ENCODE measurements around the gene DGKI.

Gene DGKI

GRCh38 chr7:137642031-137642430 lies 204.7 kb downstream of the DGKI start:
- no peak for DNase-seq (ENCODE audit: low read depth, low spot score)

GRCh38 chr7:137636376-137636775 lies 210.4 kb downstream of the DGKI start:
- DNase-seq (ENCODE audit: low read depth, low spot score), result no peak
- no peak overlapping the region for H3K4me3 ChIP-seq (ENCODE audit: low read length)

More at GRCh38 chr7:137642031-137642430, 204.7 kb downstream of the DGKI start:
- H3K4me3 ChIP-seq (ENCODE audit: low read length), result no peak overlapping the region

GRCh38 chr7:137635874-137636273 lies 210.9 kb downstream of the DGKI start:
- DNase-seq (ENCODE audit: low read depth, low spot score), result no peak
- H3K4me3 ChIP-seq (ENCODE audit: low read length), result no peak overlapping the region

DNA sequence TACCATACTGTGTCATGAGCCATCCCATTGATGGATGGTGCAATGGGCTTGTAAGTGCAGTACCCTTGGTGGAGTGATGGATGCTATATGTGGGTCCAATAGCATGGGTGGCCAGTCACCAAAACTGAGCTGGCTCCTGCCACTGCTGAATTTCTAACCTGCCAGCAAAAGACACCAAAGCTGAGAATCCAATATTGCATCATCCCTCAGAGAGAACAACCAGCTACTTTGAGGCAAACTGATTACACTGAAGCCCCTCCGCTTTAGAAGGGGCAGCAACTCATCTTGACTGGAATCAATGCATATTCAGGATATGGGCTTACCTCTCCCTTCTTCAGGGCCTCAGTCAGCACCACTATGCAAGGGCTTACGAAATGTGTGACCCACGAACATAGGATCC lies 211.6 kb downstream of the DGKI start:
- H3K4me3 ChIP-seq (ENCODE audit: low read length), result no peak overlapping the region
- DNase-seq (ENCODE audit: low read depth, low spot score), result no peak

- DNase-seq (ENCODE audit: low read depth, low spot score), result no peak
- no peak overlapping the region for H3K4me3 ChIP-seq (ENCODE audit: low read length)
These were observed 212.4 kb downstream of the DGKI start for GRCh38 chr7:137634356-137634755.

GRCh38 chr7:137633133-137633532 lies 213.6 kb downstream of the DGKI start:
- DNase-seq (ENCODE audit: low read depth, low spot score), result no peak
- no peak overlapping the region for H3K4me3 ChIP-seq (ENCODE audit: low read length)

DNA sequence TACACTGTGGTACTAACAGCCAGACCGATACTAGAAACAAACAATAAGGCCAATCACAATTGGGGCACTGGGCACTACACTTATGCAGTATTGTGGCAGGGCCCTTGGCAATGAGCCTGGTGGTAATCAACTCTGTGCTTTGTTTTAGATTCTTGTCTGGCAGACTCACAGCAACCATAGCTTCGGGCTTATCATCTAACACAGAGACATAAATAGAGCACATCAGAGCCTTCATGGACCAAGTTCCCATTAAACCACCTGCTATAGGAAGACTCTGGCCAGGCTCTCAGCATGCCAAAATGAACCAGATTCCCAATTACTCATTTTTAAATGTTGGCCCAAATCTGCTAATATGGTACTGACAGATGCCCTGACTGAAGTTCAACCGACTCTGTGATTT lies 218.6 kb downstream of the DGKI start:
- no peak overlapping the region for H3K4me3 ChIP-seq (ENCODE audit: low read length)
- DNase-seq (ENCODE audit: low read depth, low spot score), result no peak

DNA sequence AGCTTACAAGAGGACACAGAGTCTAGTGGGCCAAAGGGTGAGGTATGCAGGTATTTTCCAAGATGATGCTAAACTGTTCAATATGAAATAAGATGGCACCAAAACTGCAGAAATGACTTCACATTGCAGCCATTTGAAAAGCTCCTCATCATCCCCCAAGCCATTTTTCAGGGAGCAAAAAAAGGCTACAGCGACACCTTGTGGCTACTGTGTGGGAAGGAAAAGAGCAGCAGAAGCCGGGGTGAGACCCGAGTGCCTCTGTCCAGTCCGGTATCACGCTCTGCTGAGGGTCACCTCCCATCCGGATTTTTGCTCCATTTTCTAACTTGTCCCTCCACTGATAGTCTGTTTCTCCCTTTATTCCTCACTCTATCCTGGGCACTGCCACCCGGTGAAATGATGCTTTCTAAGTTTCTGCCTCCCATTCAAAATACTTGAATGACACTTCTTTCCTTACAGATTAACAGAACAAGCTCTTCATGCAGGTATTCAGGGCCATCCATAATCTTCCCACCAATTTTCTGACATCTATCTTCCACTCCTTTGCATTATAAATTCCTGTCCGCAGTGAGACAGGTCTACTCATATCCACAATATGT lies 220.2 kb downstream of the DGKI start:
- H3K4me3 ChIP-seq (ENCODE audit: low read length), result no peak overlapping the region
- DNase-seq (ENCODE audit: low read depth, low spot score), result peak; percentile 24

- DNase-seq (ENCODE audit: low read depth, low spot score), result no peak
- no peak overlapping the region for H3K4me3 ChIP-seq (ENCODE audit: low read length)
These were observed 221.6 kb downstream of the DGKI start for GRCh38 chr7:137625197-137625596.

DNA sequence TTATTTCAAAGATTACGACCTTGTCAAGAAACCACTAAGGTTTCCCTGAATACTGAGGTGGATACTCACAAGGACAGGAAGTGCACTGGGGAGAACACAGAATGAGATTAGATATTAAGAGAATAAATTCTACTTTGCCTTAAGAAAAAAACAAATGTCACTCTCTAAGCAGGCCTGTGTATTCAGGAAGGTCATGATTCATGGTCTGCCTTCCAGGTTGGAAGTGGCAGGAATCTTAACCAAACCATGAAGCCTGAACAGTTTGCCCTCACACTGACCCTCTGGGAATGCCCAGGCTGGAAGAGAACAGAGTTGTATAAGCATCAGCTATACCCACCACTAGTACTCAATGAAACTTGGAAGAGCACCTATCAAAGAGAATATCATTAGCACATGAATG lies 227.6 kb downstream of the DGKI start:
- no peak overlapping the region for H3K4me3 ChIP-seq (ENCODE audit: low read length)
- DNase-seq (ENCODE audit: low read depth, low spot score), result no peak

- no peak for DNase-seq (ENCODE audit: low read depth, low spot score)
- no peak overlapping the region for H3K4me3 ChIP-seq (ENCODE audit: low read length)
These were observed 228.0 kb downstream of the DGKI start for GRCh38 chr7:137618748-137619147.

GRCh38 chr7:137613006-137613525 lies 233.7 kb downstream of the DGKI start:
- H3K4me3 ChIP-seq (ENCODE audit: low read length), result no peak overlapping the region

DNA sequence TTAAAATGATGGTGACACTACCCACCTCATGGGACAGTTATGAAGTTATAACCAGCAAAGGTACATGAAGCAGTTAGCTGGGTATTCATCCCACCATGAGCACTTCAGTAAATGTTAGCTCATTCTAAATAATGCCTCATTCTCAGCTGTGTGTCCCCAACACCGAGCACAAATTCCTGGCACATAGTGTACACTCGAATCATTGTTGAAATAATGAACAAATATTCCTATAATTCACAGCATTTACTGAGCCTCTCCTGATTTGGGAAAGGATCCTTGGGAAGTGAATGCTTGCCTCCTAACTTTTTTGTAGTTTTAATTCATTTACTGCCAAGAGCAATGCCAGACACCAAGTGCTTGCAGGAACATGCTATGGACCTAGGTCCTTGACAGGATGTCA lies 235.2 kb downstream of the DGKI start:
- H3K4me3 ChIP-seq (ENCODE audit: low read length), result no peak overlapping the region
- no peak for DNase-seq (ENCODE audit: low read depth, low spot score)

More at GRCh38 chr7:137613006-137613525, 233.7 kb downstream of the DGKI start:
- DNase-seq (ENCODE audit: low read depth, low spot score), result no peak

DNA sequence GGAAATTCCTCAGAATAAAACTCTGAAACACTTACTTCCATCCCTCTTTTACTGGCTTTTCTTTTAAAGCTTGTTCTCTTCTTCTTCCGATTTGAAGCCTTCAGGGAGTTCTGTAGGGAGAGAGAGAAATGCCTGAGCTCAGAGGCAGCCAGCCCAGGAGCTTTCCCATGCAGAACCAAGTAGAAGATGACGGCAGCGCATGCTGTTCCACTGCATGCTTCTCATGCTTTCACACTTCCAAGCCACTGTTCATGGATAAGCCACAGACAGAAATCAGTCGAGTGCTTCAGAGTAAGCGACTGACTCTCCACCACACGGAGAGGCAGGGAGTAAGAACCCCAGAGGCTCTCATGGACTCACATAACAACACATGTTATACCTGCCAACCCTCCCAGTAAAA lies 237.3 kb downstream of the DGKI start:
- no peak overlapping the region for H3K4me3 ChIP-seq (ENCODE audit: low read length)
- DNase-seq (ENCODE audit: low read depth, low spot score), result no peak

GRCh38 chr7:137606061-137606674 lies 240.6 kb downstream of the DGKI start:
- peak; percentile 45 for DNase-seq (ENCODE audit: low read depth, low spot score)
- no peak overlapping the region for H3K4me3 ChIP-seq (ENCODE audit: low read length)

DNA sequence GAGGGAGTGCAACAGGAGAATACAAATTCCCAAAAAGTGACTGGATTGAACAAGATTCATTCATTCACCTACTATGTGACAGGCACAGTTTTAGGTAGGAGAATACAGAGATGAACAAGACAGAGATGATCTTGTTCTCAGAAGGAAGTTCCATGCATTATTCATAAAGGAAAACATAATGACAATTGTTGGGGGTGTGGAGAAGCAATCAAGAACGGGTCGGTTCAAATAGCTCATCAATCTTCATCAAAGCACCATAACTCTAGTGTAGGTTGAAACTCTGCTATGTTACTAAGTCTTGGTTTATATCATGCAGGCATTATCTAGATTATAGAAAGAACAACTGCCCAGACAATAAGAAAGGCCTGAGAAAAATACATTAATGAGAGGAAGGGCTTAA lies 243.7 kb downstream of the DGKI start:
- no peak for DNase-seq (ENCODE audit: low read depth, low spot score)
- no peak overlapping the region for H3K4me3 ChIP-seq (ENCODE audit: low read length)

GRCh38 chr7:137601642-137602041 lies 245.1 kb downstream of the DGKI start:
- DNase-seq (ENCODE audit: low read depth, low spot score), result no peak
- no peak overlapping the region for H3K4me3 ChIP-seq (ENCODE audit: low read length)

- H3K4me3 ChIP-seq (ENCODE audit: low read length), result no peak overlapping the region
- no peak for DNase-seq (ENCODE audit: low read depth, low spot score)
These were observed 248.9 kb downstream of the DGKI start for GRCh38 chr7:137597856-137598255.

- H3K4me3 ChIP-seq (ENCODE audit: low read length), result no peak overlapping the region
- DNase-seq (ENCODE audit: low read depth, low spot score), result no peak
These were observed 253.6 kb downstream of the DGKI start for GRCh38 chr7:137593115-137593711.

- no peak overlapping the region for H3K4me3 ChIP-seq (ENCODE audit: low read length)
- peak; percentile 14 for DNase-seq (ENCODE audit: low read depth, low spot score)
These were observed 254.4 kb downstream of the DGKI start for GRCh38 chr7:137592232-137592896.

All from Jurkat, Clone E6-1 (cell line).